Hepatocyte (in vitro differentiated cells): ENCODE measurements around the gene EXOC2.

Experiments used
- CTCF ChIP-seq: fragments of 200-600 bp; sonication (generic); IDR thresholded peaks from 2 replicates; pipeline ENCODE4 v1.5.1; 2016; ENCODE audit warnings: antibody characterized with exemption, mild to moderate bottlenecking; ENCODE audit not compliant: poor library complexity
- EZH2 ChIP-seq: fragments of 200-600 bp; sonication (generic); IDR thresholded peaks from 2 replicates; pipeline ENCODE4 v1.6.1; 2016; ENCODE audit warnings: antibody characterized with exemption, mild to moderate bottlenecking, borderline replicate concordance

- TF ChIP-seq CTCF (no peak), EZH2 (no peak)
Observed at GRCh38 chr6:680666-681340, 12.1 kb downstream of the EXOC2 start.
